MM.1S (cell line): Measurements from ENCODE around the gene PHKA2.

Experiments
- DNase-seq: peaks from one replicate; pipeline ENCODE4 v3.0.0-alpha.2; 2015
- H2AFZ ChIP-seq: fragments of 300-600 bp; sonication (generic); 2 replicates; pipeline ENCODE4 v1.6.0; 2016; ENCODE audit warnings: antibody characterized with exemption, low read length
- H3F3A ChIP-seq: fragments of 300-600 bp; sonication (generic); 2 replicates; pipeline ENCODE4 v1.6.1; 2016; ENCODE audit warnings: mild to moderate bottlenecking, antibody characterized with exemption, low read length, moderate library complexity, mixed read lengths; ENCODE audit not compliant: insufficient read depth
- H3K27ac ChIP-seq: fragments of 300-600 bp; sonication (generic); 2 replicates; pipeline ENCODE4 v1.5.1; 2016; ENCODE audit warnings: mild to moderate bottlenecking, low read length
- H3K27me3 ChIP-seq: fragments of 300-600 bp; sonication (generic); replicated peaks from 2 replicates; pipeline ENCODE4 v1.6.0; 2016; ENCODE audit warnings: low read length; ENCODE audit not compliant: insufficient read depth
- H3K36me3 ChIP-seq: fragments of 300-600 bp; sonication (generic); replicated peaks from 2 replicates; pipeline ENCODE4 v1.6.1; 2016; ENCODE audit warnings: mild to moderate bottlenecking, low read length, mixed read lengths; ENCODE audit not compliant: insufficient read depth
- H3K4me1 ChIP-seq: fragments of 300-600 bp; sonication (generic); 2 replicates; pipeline ENCODE4 v1.6.1; 2016; ENCODE audit warnings: low read length, mixed read lengths
- H3K4me2 ChIP-seq: fragments of 300-600 bp; sonication (generic); 2 replicates; pipeline ENCODE4 v1.6.0; 2016; ENCODE audit warnings: low read depth, low read length
- H3K4me3 ChIP-seq: fragments of 300-600 bp; sonication (generic); 2 replicates; pipeline ENCODE4 v1.5.1; 2016; ENCODE audit warnings: low read length, mixed read lengths
- H3K79me2 ChIP-seq: fragments of 300-600 bp; sonication (generic); 2 replicates; pipeline ENCODE4 v1.6.1; 2016; ENCODE audit warnings: mixed run types, low read length, mixed read lengths
- H3K9ac ChIP-seq: fragments of 300-600 bp; sonication (generic); 2 replicates; pipeline ENCODE4 v1.6.1; 2016; ENCODE audit warnings: low read length, mixed read lengths
- H3K9me2 ChIP-seq: fragments of 300-600 bp; sonication (generic); replicated peaks from 2 replicates; pipeline ENCODE4 v1.6.1; 2016; ENCODE audit warnings: mild to moderate bottlenecking, low read length, mixed read lengths; ENCODE audit not compliant: insufficient read depth
- H3K9me3 ChIP-seq: fragments of 300-600 bp; sonication (generic); replicated peaks from 2 replicates; pipeline ENCODE4 v1.6.1; 2016; ENCODE audit warnings: mild to moderate bottlenecking, low read length, mixed read lengths; ENCODE audit not compliant: insufficient read depth
- H4K20me1 ChIP-seq: fragments of 300-600 bp; sonication (generic); 2 replicates; pipeline ENCODE4 v1.6.1; 2016; ENCODE audit warnings: mild to moderate bottlenecking, low read length, moderate library complexity, mixed read lengths; ENCODE audit not compliant: insufficient read depth
- EZH2 ChIP-seq: fragments of 300-600 bp; sonication (generic); optimal IDR thresholded peaks from 2 replicates; pipeline ENCODE3; 2017; ENCODE audit warnings: low read depth, mild to moderate bottlenecking, antibody characterized with exemption, low read length, mixed read lengths
- EZH2phosphoT487 ChIP-seq: fragments of 300-600 bp; sonication (generic); IDR thresholded peaks from 2 replicates; pipeline ENCODE4 v1.6.1; 2018; ENCODE audit warnings: antibody characterized with exemption, low read length
- TF ChIP-seq, protein P1 (sequence below): fragments of 300-600 bp; sonication (generic); IDR thresholded peaks from 2 replicates; pipeline ENCODE4 v1.5.1; 2016; ENCODE audit warnings: antibody characterized with exemption, low read length, mixed read lengths

PHKA2 gene

DNA sequence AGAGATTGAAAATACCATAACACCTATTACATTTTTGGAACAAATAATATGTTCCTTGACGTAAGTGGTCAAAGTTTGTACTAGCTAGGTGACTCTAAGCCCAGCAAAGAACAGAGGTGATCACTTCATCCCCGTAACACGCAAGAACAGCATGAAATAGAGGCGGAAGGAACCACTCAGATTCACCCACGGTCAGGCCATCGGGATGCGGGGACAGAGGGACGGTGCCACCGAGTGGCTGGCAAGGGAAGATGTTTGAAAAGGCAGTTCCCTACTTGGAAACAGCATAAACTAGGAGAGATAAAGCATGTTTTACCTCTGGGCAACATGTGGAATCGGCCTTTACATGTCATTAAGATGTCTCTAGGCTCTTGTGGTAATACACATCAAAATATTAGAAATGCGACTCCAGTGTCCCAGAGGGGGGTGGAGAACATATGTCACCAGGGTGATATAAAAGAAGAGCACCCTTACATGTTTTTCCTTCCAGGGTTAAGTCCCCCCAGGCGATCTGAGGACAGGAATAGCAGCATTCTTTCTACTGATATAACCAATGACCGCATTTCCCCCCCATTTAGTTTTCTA lies 84.0 kb downstream of the PHKA2 start:
- H3K4me2 ChIP-seq, result no peak overlapping the region
- no peaks in the 10 kb centered on the region for H3K79me2 ChIP-seq
- H3F3A ChIP-seq, result no peaks in the 10 kb centered on the region
- H3K27me3 ChIP-seq, result no peaks in the 10 kb centered on the region
- H3K36me3 ChIP-seq, result no peaks in the 10 kb centered on the region
- H3K9me2 ChIP-seq, result no peaks in the 10 kb centered on the region
- no peak for DNase-seq
- no peaks in the 10 kb centered on the region for H4K20me1 ChIP-seq
- H3K4me3 ChIP-seq, result no peak overlapping the region
- no peak overlapping the region for H3K9ac ChIP-seq
- no peaks in the 10 kb centered on the region for H3K4me1 ChIP-seq
- no peak overlapping the region for H2AFZ ChIP-seq
- no peak overlapping the region for H3K27ac ChIP-seq
- TF ChIP-seq EZH2, result no peak
- TF ChIP-seq, protein P1, sequence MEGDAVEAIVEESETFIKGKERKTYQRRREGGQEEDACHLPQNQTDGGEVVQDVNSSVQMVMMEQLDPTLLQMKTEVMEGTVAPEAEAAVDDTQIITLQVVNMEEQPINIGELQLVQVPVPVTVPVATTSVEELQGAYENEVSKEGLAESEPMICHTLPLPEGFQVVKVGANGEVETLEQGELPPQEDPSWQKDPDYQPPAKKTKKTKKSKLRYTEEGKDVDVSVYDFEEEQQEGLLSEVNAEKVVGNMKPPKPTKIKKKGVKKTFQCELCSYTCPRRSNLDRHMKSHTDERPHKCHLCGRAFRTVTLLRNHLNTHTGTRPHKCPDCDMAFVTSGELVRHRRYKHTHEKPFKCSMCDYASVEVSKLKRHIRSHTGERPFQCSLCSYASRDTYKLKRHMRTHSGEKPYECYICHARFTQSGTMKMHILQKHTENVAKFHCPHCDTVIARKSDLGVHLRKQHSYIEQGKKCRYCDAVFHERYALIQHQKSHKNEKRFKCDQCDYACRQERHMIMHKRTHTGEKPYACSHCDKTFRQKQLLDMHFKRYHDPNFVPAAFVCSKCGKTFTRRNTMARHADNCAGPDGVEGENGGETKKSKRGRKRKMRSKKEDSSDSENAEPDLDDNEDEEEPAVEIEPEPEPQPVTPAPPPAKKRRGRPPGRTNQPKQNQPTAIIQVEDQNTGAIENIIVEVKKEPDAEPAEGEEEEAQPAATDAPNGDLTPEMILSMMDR, result no peak
- no peak for TF ChIP-seq EZH2phosphoT487
- no peaks in the 10 kb centered on the region for H3K9me3 ChIP-seq

DNA sequence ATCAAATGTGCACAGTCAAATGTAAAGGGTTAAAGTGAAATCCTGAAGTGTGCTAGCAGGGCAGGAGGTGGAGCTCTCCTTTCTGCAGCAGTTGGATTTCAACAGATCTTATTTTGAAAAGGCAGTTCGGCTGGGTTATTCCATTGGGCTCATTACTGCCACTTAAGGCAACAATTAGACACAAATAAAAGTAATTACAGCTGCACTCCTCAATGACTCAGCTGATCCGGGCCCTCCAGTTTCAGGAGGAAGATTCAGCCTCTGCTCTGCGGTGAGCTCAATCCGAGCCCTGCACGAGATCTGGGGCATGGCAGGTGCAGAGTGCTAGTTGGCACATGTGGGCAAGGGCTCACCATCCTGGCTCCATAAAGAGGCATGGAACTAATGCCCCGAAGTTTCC lies 85.4 kb downstream of the PHKA2 start:
- Histone ChIP-seq H3K36me3 (no peaks in the 10 kb centered on the region), H3K4me3 (no peak overlapping the region), H3K9ac (no peak overlapping the region), H3K27me3 (no peaks in the 10 kb centered on the region), H3K9me3 (no peaks in the 10 kb centered on the region), H4K20me1 (no peaks in the 10 kb centered on the region), H3F3A (no peaks in the 10 kb centered on the region), H3K79me2 (no peaks in the 10 kb centered on the region), H3K27ac (no peak overlapping the region), H3K4me2 (no peak overlapping the region), H2AFZ (no peak overlapping the region), H3K9me2 (no peaks in the 10 kb centered on the region), H3K4me1 (no peaks in the 10 kb centered on the region)
- TF ChIP-seq, protein P1, result no peak
- no peak for TF ChIP-seq EZH2phosphoT487
- TF ChIP-seq EZH2, result no peak
- DNase-seq, result no peak

DNA sequence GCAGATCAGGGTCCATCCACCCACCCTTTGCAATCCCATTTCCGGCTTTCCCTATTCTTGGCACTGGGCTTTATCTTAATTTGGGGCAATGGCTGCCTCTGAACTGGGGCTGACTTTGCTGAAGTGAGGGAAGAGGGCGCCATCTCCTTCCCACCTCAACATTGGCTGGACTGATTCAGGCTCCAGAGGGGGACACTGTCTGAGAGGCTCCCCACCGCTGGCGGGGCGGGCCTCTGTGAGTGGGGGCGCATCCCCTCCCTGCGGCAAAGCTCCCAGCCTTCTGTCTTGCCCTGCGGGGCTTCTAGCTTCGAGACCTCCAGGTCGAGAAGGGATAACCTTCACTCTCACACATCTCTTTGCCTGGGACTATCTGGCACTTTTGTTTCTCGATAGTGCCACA lies 85.8 kb downstream of the PHKA2 start:
- no peak overlapping the region for H3K4me2 ChIP-seq
- H2AFZ ChIP-seq, result no peak overlapping the region
- no peaks in the 10 kb centered on the region for H3K79me2 ChIP-seq
- no peaks in the 10 kb centered on the region for H3F3A ChIP-seq
- no peaks in the 10 kb centered on the region for H3K36me3 ChIP-seq
- no peak overlapping the region for H3K4me3 ChIP-seq
- no peaks in the 10 kb centered on the region for H3K9me2 ChIP-seq
- TF ChIP-seq EZH2phosphoT487, result no peak
- TF ChIP-seq, protein P1, result no peak
- TF ChIP-seq EZH2, result no peak
- no peaks in the 10 kb centered on the region for H3K27me3 ChIP-seq
- DNase-seq, result no peak
- H3K9me3 ChIP-seq, result no peaks in the 10 kb centered on the region
- H3K4me1 ChIP-seq, result no peaks in the 10 kb centered on the region
- H3K9ac ChIP-seq, result no peak overlapping the region
- H3K27ac ChIP-seq, result no peak overlapping the region
- no peaks in the 10 kb centered on the region for H4K20me1 ChIP-seq
